ACC112 (cell line): ENCODE measurements around the gene TGFBR2.

Experiments
- H2AFZ ChIP-seq: fragments of 200-600 bp; sonication (generic); one replicate; pipeline ENCODE4 v1.6.0; 2017; ENCODE audit warnings: antibody characterized with exemption, low read length; ENCODE audit not compliant: unreplicated experiment
- H3K27ac ChIP-seq: fragments of 200-600 bp; sonication (generic); 2 replicates; pipeline ENCODE4 v1.5.1; 2014; ENCODE audit warnings: low read depth, mild to moderate bottlenecking, antibody characterized with exemption, low read length, moderate library complexity
- H3K27me3 ChIP-seq: fragments of 200-600 bp; sonication (generic); 2 replicates; pipeline ENCODE4 v1.6.1; 2014; ENCODE audit warnings: mild to moderate bottlenecking, antibody characterized with exemption, low read length, moderate library complexity, mixed read lengths; ENCODE audit not compliant: insufficient read depth
- H3K36me3 ChIP-seq: fragments of 200-600 bp; sonication (generic); 2 replicates; pipeline ENCODE4 v1.6.1; 2016; ENCODE audit warnings: mild to moderate bottlenecking, antibody characterized with exemption, low read length, moderate library complexity, mixed read lengths; ENCODE audit not compliant: insufficient read depth
- H3K4me1 ChIP-seq: fragments of 200-600 bp; sonication (generic); one replicate; pipeline ENCODE4 v1.6.1; 2016; ENCODE audit warnings: low read length, mixed read lengths; ENCODE audit not compliant: insufficient read depth, unreplicated experiment, control insufficient read depth
- H3K4me3 ChIP-seq: fragments of 200-600 bp; sonication (generic); 2 replicates; pipeline ENCODE4 v1.5.1; 2014; ENCODE audit warnings: mild to moderate bottlenecking, low read depth, low read length
- H3K79me2 ChIP-seq: fragments of 200-600 bp; sonication (generic); one replicate; pipeline ENCODE4 v1.6.0; 2016; ENCODE audit warnings: low read length; ENCODE audit not compliant: control insufficient read depth, unreplicated experiment, insufficient read depth

Gene TGFBR2

DNA sequence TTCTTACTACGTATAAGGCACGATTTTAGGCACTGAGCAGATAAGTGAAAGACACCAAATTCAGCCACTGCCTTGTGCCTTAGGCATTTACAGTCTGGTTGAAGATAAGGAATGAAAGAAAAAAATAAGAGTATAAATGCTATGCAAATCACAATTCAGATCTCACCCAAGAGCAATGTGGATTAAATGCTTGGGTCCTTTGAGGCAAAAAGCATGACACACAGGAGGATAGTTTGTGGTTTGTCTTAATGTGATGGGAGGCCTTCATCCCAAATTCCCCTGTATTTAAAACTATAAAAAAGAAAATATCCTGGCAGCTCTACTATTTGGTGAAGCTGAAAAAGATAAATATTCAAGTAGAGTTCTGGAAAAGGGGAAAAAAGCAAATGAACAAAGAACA lies 79.8 kb downstream of the TGFBR2 start:
- peaks cover 58% of the 10 kb centered on the region for H3K36me3 ChIP-seq
- H3K79me2 ChIP-seq: peaks cover 53% of the 10 kb centered on the region
- H3K27ac ChIP-seq: peak overlapping the region; percentile 4; the same call in 1 of the 2 replicates
- no peak overlapping the region for H3K4me3 ChIP-seq
- H3K4me1 ChIP-seq: peaks cover 86% of the 10 kb centered on the region
- H3K27me3 ChIP-seq: no peaks in the 10 kb centered on the region
- H2AFZ ChIP-seq: no peak overlapping the region

DNA sequence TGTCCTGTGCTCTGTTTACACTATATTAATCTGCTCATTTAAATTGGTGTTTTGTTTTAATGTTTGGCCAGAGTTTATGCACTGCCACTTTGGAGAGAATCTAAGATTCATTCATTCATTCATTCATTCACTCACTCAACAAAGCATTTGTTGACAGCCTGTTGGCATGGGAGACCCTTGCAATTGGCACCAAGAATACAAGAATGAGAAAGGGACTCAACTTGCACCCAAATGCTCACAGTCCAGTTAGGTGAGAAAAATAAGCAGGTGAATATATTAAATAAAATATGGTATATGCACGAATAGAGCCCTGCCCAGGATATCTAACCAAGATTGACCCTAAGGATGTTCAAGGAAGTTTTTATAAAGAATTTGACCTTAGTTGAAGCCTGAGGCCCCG lies 80.4 kb downstream of the TGFBR2 start:
- 0 out of 2 replicates have a peak overlapping the region, but pooled peaks have one; percentile 4 for H3K27ac ChIP-seq
- H3K27me3 ChIP-seq: no peaks in the 10 kb centered on the region
- H2AFZ ChIP-seq: no peak overlapping the region
- H3K4me1 ChIP-seq: peaks cover 80% of the 10 kb centered on the region
- peaks cover 50% of the 10 kb centered on the region for H3K79me2 ChIP-seq
- H3K4me3 ChIP-seq: no peak overlapping the region
- H3K36me3 ChIP-seq: peaks cover 58% of the 10 kb centered on the region

DNA sequence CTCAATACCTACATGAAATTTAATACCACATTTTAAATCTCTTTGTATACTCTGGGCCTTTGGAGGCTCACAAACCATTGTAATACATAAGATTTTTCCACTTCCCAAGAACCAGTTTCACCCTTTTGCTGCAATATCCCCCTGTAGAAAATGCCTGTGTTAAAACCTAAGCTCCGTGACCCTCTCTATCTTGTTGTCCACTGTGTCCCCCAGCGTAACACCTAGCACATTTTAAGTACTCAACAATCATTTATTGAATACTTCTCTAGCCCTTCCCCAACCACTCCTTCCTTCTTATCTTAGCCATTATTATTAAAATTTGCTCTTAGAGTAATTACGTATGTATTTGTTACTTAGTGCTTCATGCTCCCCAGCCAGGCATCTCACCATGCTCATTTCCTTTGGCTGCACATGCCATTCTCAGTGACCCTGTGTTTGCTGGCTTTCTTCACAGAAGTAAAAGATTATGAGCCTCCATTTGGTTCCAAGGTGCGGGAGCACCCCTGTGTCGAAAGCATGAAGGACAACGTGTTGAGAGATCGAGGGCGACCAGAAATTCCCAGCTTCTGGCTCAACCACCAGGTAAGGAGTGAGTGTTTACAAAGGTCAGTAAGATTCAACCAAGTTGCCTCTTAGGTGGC lies 81.6 kb downstream of the TGFBR2 start:
- Histone ChIP-seq H3K79me2 (peaks cover 50% of the 10 kb centered on the region), H3K4me3 (no peak overlapping the region), H3K36me3 (peaks cover 65% of the 10 kb centered on the region), H3K27me3 (no peaks in the 10 kb centered on the region), H2AFZ (no peak overlapping the region), H3K4me1 (peaks cover 68% of the 10 kb centered on the region), H3K27ac (peak overlapping the region; percentile 82)

DNA sequence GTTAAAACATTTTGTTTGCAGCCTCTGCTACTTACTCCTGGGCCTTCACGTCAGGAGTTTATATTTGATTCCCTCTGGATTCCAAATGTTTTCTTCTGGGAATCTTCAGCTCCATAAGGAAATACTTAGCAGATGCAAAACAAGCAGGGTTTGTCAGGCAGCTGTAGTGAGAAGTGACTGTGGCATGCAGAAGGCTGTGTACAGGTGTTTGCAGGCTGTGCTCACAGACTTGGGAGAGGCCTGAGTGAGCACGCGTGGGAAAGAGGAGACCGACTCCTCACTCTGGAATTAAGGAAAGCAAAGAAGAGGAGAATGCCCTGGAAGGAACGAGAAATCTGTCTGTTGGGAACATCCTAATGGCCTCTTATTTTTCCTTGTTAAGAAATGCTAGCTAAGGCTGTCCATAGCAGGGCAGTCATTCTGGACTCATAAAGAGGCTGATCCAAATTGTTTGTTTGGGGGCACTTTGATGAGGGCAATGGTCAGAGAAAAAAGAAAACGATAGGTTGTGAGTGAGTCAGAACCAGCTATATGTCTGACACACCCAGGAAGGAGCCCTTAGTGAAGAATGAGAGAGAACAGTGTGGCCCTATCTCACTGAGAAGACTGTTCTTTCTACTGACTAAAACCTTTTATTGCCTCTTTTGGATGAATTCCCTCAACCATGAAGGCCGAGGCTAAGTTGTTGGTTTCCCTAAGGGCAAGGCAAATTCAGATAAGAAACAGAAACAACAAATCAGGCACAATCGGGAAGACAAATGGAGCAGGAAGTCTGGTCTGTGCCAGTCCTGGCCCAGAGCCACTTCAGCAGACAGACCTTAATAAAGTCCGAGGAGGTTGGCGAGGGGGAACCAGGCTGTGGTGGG lies 82.6 kb downstream of the TGFBR2 start:
- Histone ChIP-seq H2AFZ (no peak overlapping the region), H3K27ac (peak overlapping the region; percentile 82), H3K27me3 (no peaks in the 10 kb centered on the region), H3K4me3 (peak overlapping the region; percentile 15; the same call in 1 of the 2 replicates), H3K4me1 (peaks cover 58% of the 10 kb centered on the region), H3K79me2 (peaks cover 42% of the 10 kb centered on the region), H3K36me3 (peaks cover 61% of the 10 kb centered on the region)

DNA sequence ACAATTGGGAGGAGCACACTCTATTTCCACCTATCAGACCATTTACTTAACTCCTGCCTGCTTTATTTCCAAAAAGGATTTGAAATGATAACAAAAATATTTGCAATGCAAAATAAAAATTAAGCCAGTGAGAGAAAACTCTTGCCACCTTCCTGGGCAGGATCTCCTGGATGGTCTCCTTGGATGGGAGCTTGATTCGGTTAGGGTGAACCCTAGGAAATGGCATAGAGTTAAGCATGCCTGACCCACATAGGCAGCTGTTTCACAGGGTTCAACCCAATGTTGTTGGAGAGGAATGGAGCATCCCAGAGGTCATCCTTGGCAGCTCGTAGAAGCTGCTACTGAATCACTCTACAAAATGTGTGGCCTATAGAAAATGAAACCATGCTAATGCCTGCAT lies 83.8 kb downstream of the TGFBR2 start:
- peaks cover 31% of the 10 kb centered on the region for H3K79me2 ChIP-seq
- peaks cover 63% of the 10 kb centered on the region for H3K36me3 ChIP-seq
- peak overlapping the region; percentile 82; the same call in 1 of the 2 replicates for H3K27ac ChIP-seq
- peaks cover 48% of the 10 kb centered on the region for H3K4me1 ChIP-seq
- no peak overlapping the region for H3K4me3 ChIP-seq
- no peak overlapping the region for H2AFZ ChIP-seq
- no peaks in the 10 kb centered on the region for H3K27me3 ChIP-seq

DNA sequence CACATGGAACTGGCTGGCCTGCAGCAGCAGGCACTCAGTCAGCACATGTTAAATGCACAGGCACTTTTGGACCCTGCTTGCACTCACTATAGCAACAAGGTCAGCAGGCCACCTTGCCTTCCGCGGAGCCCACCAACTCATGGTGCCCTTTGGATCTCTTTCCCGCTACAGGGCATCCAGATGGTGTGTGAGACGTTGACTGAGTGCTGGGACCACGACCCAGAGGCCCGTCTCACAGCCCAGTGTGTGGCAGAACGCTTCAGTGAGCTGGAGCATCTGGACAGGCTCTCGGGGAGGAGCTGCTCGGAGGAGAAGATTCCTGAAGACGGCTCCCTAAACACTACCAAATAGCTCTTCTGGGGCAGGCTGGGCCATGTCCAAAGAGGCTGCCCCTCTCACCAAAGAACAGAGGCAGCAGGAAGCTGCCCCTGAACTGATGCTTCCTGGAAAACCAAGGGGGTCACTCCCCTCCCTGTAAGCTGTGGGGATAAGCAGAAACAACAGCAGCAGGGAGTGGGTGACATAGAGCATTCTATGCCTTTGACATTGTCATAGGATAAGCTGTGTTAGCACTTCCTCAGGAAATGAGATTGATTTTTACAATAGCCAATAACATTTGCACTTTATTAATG lies 85.0 kb downstream of the TGFBR2 start:
- Histone ChIP-seq H3K79me2 (peaks cover 21% of the 10 kb centered on the region), H3K4me1 (peaks cover 39% of the 10 kb centered on the region), H3K4me3 (no peak overlapping the region), H3K36me3 (peaks cover 67% of the 10 kb centered on the region), H3K27ac (no peak overlapping the region), H2AFZ (no peak overlapping the region), H3K27me3 (no peaks in the 10 kb centered on the region)

DNA sequence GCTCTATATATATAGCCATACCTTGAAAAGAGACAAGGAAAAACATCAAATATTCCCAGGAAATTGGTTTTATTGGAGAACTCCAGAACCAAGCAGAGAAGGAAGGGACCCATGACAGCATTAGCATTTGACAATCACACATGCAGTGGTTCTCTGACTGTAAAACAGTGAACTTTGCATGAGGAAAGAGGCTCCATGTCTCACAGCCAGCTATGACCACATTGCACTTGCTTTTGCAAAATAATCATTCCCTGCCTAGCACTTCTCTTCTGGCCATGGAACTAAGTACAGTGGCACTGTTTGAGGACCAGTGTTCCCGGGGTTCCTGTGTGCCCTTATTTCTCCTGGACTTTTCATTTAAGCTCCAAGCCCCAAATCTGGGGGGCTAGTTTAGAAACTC lies 85.5 kb downstream of the TGFBR2 start:
- Histone ChIP-seq H3K27me3 (no peaks in the 10 kb centered on the region), H3K27ac (no peak overlapping the region), H2AFZ (no peak overlapping the region), H3K4me1 (peaks cover 34% of the 10 kb centered on the region), H3K79me2 (peaks cover 17% of the 10 kb centered on the region), H3K36me3 (peaks cover 66% of the 10 kb centered on the region), H3K4me3 (no peak overlapping the region)

DNA sequence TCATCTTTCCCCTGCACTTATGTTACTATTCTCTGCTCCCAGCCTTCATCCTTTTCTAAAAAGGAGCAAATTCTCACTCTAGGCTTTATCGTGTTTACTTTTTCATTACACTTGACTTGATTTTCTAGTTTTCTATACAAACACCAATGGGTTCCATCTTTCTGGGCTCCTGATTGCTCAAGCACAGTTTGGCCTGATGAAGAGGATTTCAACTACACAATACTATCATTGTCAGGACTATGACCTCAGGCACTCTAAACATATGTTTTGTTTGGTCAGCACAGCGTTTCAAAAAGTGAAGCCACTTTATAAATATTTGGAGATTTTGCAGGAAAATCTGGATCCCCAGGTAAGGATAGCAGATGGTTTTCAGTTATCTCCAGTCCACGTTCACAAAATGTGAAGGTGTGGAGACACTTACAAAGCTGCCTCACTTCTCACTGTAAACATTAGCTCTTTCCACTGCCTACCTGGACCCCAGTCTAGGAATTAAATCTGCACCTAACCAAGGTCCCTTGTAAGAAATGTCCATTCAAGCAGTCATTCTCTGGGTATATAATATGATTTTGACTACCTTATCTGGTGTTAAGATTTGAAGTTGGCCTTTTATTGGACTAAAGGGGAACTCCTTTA lies 86.2 kb downstream of the TGFBR2 start:
- peaks cover 28% of the 10 kb centered on the region for H3K4me1 ChIP-seq
- no peak overlapping the region for H2AFZ ChIP-seq
- no peak overlapping the region for H3K27ac ChIP-seq
- no peak overlapping the region for H3K4me3 ChIP-seq
- no peaks in the 10 kb centered on the region for H3K27me3 ChIP-seq
- H3K79me2 ChIP-seq: peaks cover 11% of the 10 kb centered on the region
- H3K36me3 ChIP-seq: peaks cover 68% of the 10 kb centered on the region

DNA sequence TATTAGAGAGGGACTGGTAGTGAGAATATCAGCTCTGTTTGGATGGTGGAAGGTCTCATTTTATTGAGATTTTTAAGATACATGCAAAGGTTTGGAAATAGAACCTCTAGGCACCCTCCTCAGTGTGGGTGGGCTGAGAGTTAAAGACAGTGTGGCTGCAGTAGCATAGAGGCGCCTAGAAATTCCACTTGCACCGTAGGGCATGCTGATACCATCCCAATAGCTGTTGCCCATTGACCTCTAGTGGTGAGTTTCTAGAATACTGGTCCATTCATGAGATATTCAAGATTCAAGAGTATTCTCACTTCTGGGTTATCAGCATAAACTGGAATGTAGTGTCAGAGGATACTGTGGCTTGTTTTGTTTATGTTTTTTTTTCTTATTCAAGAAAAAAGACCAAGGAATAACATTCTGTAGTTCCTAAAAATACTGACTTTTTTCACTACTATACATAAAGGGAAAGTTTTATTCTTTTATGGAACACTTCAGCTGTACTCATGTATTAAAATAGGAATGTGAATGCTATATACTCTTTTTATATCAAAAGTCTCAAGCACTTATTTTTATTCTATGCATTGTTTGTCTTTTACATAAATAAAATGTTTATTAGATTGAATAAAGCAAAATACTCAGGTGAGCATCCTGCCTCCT lies 87.2 kb downstream of the TGFBR2 start:
- Histone ChIP-seq H3K36me3 (peaks cover 69% of the 10 kb centered on the region), H3K27ac (no peak overlapping the region)

DNA sequence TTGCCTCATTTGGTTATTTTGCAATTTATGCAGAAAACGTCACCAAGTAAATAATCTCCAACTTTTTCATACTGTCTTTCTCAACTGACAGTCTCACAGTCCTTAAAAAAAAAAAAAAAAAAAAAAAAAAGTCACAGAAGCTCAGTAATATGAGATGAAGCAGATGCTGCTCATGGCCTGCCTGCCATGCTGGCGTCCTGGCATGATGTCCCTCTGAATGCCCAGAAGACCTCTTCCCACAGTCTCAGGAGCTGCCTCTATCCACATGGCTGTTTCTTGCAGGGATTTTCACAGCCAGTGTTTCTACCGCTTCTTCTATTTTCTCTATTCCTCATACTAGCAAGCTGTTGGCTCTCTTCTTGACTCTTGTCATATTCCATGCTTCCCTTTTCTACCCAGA lies 87.7 kb downstream of the TGFBR2 start:
- Histone ChIP-seq H3K4me1 (peaks cover 13% of the 10 kb centered on the region), H3K79me2 (no peaks in the 10 kb centered on the region), H2AFZ (no peak overlapping the region), H3K27ac (no peak overlapping the region), H3K27me3 (no peaks in the 10 kb centered on the region), H3K36me3 (peaks cover 71% of the 10 kb centered on the region), H3K4me3 (no peak overlapping the region)

More for the DNA sequence above, 87.2 kb downstream of the TGFBR2 start:
- H3K4me3 ChIP-seq: no peak overlapping the region
- no peak overlapping the region for H2AFZ ChIP-seq
- H3K27me3 ChIP-seq: no peaks in the 10 kb centered on the region
- H3K79me2 ChIP-seq: peaks cover 2% of the 10 kb centered on the region
- peaks cover 18% of the 10 kb centered on the region for H3K4me1 ChIP-seq
